ENCODE data around the gene TNK1. TPM values are rescaled to one million over a fixed set of nuclear protein-coding genes. Genes with fewer than 3 reads are reported as not detected.

The TNK1 gene
- total RNA-seq, 1 donor from 2014 or later, result 9.9 TPM

- DNase-seq (ENCODE audit: low spot score in 2 of 2, unreplicated experiment in 2 of 2), result peak in 1 of 2 experiments; percentile 73
- Mint-ChIP-seq H3K27me3 (ENCODE audit: low read depth) (peaks cover 41% of the 10 kb centered on the region), H3K4me1 (peaks cover 15% of the 10 kb centered on the region), H3K27ac (no peak overlapping the region), H3K36me3 (peaks cover 4% of the 10 kb centered on the region), H3K4me3 (peak overlapping the region; percentile 41), H3K9me3 (peaks cover 6% of the 10 kb centered on the region)
- TF ChIP-seq CTCF (IDR thresholded peaks at IDR 0.05; ENCODE audit: unreplicated experiment), result no peak
Observed at GRCh38 chr17:7383742-7384488, 3.0 kb downstream of the TNK1 start.

- DNase-seq (ENCODE audit: low spot score in 2 of 2, unreplicated experiment in 2 of 2), result no peak
Observed at GRCh38 chr17:7384489-7385081, 3.7 kb downstream of the TNK1 start.

GRCh38 chr17:7388856-7389255 lies 8.0 kb downstream of the TNK1 start:
- DNase-seq (ENCODE audit: low spot score in 2 of 2, unreplicated experiment in 2 of 2), result no peak
- Mint-ChIP-seq H3K27me3 (ENCODE audit: low read depth) (peaks cover 4% of the 10 kb centered on the region), H3K9me3 (no peaks in the 10 kb centered on the region), H3K27ac (no peak overlapping the region), H3K36me3 (peaks cover 18% of the 10 kb centered on the region), H3K4me1 (peaks cover 6% of the 10 kb centered on the region), H3K4me3 (no peak overlapping the region)
- TF ChIP-seq CTCF (IDR thresholded peaks at IDR 0.05; ENCODE audit: unreplicated experiment), result no peak

More at GRCh38 chr17:7384489-7385081, 3.7 kb downstream of the TNK1 start:
- H3K4me1 Mint-ChIP-seq, result peaks cover 15% of the 10 kb centered on the region
- H3K4me3 Mint-ChIP-seq, result peak overlapping the region; percentile 41
- no peaks in the 10 kb centered on the region for H3K9me3 Mint-ChIP-seq
- peaks cover 36% of the 10 kb centered on the region for H3K27me3 Mint-ChIP-seq (ENCODE audit: low read depth)
- H3K36me3 Mint-ChIP-seq, result peaks cover 2% of the 10 kb centered on the region
- no peak overlapping the region for H3K27ac Mint-ChIP-seq
- TF ChIP-seq CTCF (IDR thresholded peaks at IDR 0.05; ENCODE audit: unreplicated experiment), result no peak

- no peak for DNase-seq (ENCODE audit: low spot score in 2 of 2, unreplicated experiment in 2 of 2)
- Mint-ChIP-seq H3K27ac (no peak overlapping the region), H3K4me1 (peaks cover 12% of the 10 kb centered on the region), H3K36me3 (peaks cover 16% of the 10 kb centered on the region), H3K27me3 (ENCODE audit: low read depth) (no peaks in the 10 kb centered on the region), H3K4me3 (no peak overlapping the region), H3K9me3 (no peaks in the 10 kb centered on the region)
- TF ChIP-seq CTCF (IDR thresholded peaks at IDR 0.05; ENCODE audit: unreplicated experiment), result no peak
Observed at GRCh38 chr17:7389924-7390910, 9.3 kb downstream of the TNK1 start.

- no peaks in the 10 kb centered on the region for H3K9me3 Mint-ChIP-seq
- no peak for DNase-seq (ENCODE audit: low spot score in 2 of 2, unreplicated experiment in 2 of 2)
- H3K4me3 Mint-ChIP-seq, result no peak overlapping the region
- no peaks in the 10 kb centered on the region for H3K27me3 Mint-ChIP-seq (ENCODE audit: low read depth)
- peaks cover 16% of the 10 kb centered on the region for H3K36me3 Mint-ChIP-seq
- no peak overlapping the region for H3K27ac Mint-ChIP-seq
- H3K4me1 Mint-ChIP-seq, result peaks cover 12% of the 10 kb centered on the region
- TF ChIP-seq CTCF (IDR thresholded peaks at IDR 0.05; ENCODE audit: unreplicated experiment), result no peak
Observed at GRCh38 chr17:7391307-7391706, 10.4 kb downstream of the TNK1 start.

All from mesothelial cell of epicardium (in vitro differentiated cells).